ENCODE results near the gene MEF2C. TPM values are rescaled to one million over a fixed set of nuclear protein-coding genes. Genes with fewer than 3 reads are reported as not detected.

MEF2C gene
- total RNA-seq, 1 donor from 2014 or later = 1.9 TPM

- Mint-ChIP-seq H3K27me3 (no peaks in the 10 kb centered on the region), H3K9me3 (ENCODE audit: low read depth) (no peaks in the 10 kb centered on the region), H3K36me3 (ENCODE audit: insufficient read depth) (no peaks in the 10 kb centered on the region), H3K27ac (no peak overlapping the region), H3K4me1 (ENCODE audit: low read depth) (no peaks in the 10 kb centered on the region), H3K4me3 (ENCODE audit: low read depth) (no peak overlapping the region)
- TF ChIP-seq CTCF (IDR thresholded peaks at IDR 0.05; ENCODE audit: unreplicated experiment) = no peak
- no peak for DNase-seq (ENCODE audit: low spot score, unreplicated experiment)
Observed at GRCh38 chr5:88899096-88899737, 16.2 kb upstream of the MEF2C start.

- DNase-seq (ENCODE audit: low spot score, unreplicated experiment) = no peak
- H3K4me1 Mint-ChIP-seq (ENCODE audit: low read depth) = no peaks in the 10 kb centered on the region
- H3K9me3 Mint-ChIP-seq (ENCODE audit: low read depth) = no peaks in the 10 kb centered on the region
- no peak overlapping the region for H3K4me3 Mint-ChIP-seq (ENCODE audit: low read depth)
- TF ChIP-seq CTCF (IDR thresholded peaks at IDR 0.05; ENCODE audit: unreplicated experiment) = no peak
- no peak overlapping the region for H3K27ac Mint-ChIP-seq
- H3K36me3 Mint-ChIP-seq (ENCODE audit: insufficient read depth) = no peaks in the 10 kb centered on the region
- H3K27me3 Mint-ChIP-seq = no peaks in the 10 kb centered on the region
Observed at GRCh38 chr5:88897748-88898147, 14.8 kb upstream of the MEF2C start.

GRCh38 chr5:88895681-88896501, 12.9 kb upstream of the MEF2C start:
- H3K9me3 Mint-ChIP-seq (ENCODE audit: low read depth) = no peaks in the 10 kb centered on the region
- H3K36me3 Mint-ChIP-seq (ENCODE audit: insufficient read depth) = no peaks in the 10 kb centered on the region
- no peak overlapping the region for H3K27ac Mint-ChIP-seq
- peaks cover 2% of the 10 kb centered on the region for H3K27me3 Mint-ChIP-seq
- no peaks in the 10 kb centered on the region for H3K4me1 Mint-ChIP-seq (ENCODE audit: low read depth)
- TF ChIP-seq CTCF (IDR thresholded peaks at IDR 0.05; ENCODE audit: unreplicated experiment) = no peak
- DNase-seq (ENCODE audit: low spot score, unreplicated experiment) = no peak
- no peak overlapping the region for H3K4me3 Mint-ChIP-seq (ENCODE audit: low read depth)

- Mint-ChIP-seq H3K4me3 (ENCODE audit: low read depth) (no peak overlapping the region), H3K27ac (no peak overlapping the region), H3K9me3 (ENCODE audit: low read depth) (no peaks in the 10 kb centered on the region), H3K4me1 (ENCODE audit: low read depth) (peaks cover 4% of the 10 kb centered on the region), H3K27me3 (peaks cover 25% of the 10 kb centered on the region), H3K36me3 (ENCODE audit: insufficient read depth) (no peaks in the 10 kb centered on the region)
- TF ChIP-seq CTCF (IDR thresholded peaks at IDR 0.05; ENCODE audit: unreplicated experiment) = no peak
- DNase-seq (ENCODE audit: low spot score, unreplicated experiment) = no peak
Observed at GRCh38 chr5:88892669-88893068, 9.7 kb upstream of the MEF2C start.

GRCh38 chr5:88890070-88890781, 7.2 kb upstream of the MEF2C start:
- TF ChIP-seq CTCF (IDR thresholded peaks at IDR 0.05; ENCODE audit: unreplicated experiment) = no peak
- Mint-ChIP-seq H3K27me3 (peaks cover 36% of the 10 kb centered on the region), H3K27ac (no peak overlapping the region), H3K4me1 (ENCODE audit: low read depth) (peaks cover 4% of the 10 kb centered on the region), H3K9me3 (ENCODE audit: low read depth) (no peaks in the 10 kb centered on the region), H3K36me3 (ENCODE audit: insufficient read depth) (no peaks in the 10 kb centered on the region), H3K4me3 (ENCODE audit: low read depth) (peak overlapping the region; percentile 83)
- DNase-seq (ENCODE audit: low spot score, unreplicated experiment) = no peak
